ENCODE results near the gene ITPRIP.

ITPRIP gene

DNA sequence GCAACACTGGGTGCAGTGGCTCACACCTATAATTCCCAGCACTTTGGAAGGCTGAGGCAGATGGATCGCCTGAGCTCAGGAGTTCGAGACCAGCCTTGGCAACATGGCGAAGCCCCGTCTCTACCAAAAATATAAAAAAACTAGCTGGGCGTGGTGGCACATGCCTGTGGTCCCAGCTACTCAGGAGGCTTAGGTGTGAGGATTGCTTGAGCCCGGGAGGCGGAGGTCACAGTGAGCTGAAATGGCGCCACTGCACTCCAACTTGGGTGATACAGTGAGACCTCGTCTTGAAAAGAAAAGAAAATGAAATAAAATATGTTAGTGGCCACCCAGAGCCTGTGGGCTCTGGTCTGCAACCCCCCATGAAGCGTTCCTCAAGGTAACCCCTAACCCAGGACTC, 13.3 kb downstream of the ITPRIP start:
- DNase-seq = no peak

GRCh38 chr10:104324221-104324686, 14.0 kb downstream of the ITPRIP start:
- DNase-seq = no peak

DNA sequence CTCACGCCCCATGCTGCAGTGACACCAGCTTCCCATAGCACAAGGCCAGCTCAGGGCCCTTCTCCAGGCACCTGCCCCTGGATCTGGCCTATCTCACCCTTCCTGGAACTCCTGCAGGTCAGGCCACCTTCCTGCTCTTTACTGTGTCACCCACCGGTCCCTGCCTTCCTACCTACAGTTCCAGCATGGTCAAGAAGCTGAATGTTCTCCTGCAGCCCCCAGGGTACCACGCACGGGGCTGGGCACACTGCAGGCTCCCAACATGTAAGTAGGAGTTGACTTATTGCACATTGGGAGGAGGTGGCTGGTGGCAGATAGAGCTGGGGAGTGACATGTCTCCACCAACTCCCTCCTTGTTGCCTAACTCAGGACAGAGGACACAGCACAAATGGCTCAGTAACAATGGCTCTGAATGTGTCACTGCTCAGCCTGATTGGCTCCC, 14.5 kb downstream of the ITPRIP start:
- no peak for DNase-seq

- no peak for DNase-seq
Measured at GRCh38 chr10:104323085-104323484, 15.2 kb downstream of the ITPRIP start.

GRCh38 chr10:104322416-104322782, 15.9 kb downstream of the ITPRIP start:
- DNase-seq = no peak

DNA sequence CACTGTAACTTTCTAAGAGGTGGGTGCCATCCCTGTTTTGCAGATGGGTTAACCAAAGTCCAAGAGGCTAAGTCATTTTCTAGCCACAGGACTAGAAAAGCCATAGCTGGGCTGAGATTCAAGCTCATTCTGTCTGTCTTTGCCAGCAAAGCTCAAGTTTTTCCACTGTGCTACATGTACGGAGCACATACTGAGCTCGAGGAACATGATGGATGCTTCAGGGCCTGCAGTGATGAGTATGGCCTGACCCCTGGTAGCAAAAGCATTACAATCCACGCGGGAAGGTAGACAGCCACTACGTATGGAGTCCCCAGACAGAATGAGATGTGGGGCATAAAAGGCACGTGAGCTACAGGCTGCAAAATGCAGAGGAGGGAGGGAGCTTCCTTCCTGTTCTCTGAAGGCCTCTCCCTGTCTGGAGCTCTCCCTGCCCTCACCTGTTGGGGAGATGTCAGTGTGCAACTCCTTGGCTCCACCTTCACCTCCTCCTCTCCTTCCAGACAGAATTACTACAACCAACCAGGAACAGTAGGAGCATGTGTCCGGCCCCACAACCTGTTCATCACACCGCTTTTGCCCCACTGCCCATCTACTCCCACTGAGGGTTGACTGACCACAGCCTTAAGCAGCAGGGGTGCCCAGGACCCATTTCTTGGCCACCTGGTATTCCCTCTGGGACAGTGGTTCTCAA, 16.4 kb downstream of the ITPRIP start:
- DNase-seq = no peak

- DNase-seq = no peak
Measured at GRCh38 chr10:104321226-104321625, 17.0 kb downstream of the ITPRIP start.

DNA sequence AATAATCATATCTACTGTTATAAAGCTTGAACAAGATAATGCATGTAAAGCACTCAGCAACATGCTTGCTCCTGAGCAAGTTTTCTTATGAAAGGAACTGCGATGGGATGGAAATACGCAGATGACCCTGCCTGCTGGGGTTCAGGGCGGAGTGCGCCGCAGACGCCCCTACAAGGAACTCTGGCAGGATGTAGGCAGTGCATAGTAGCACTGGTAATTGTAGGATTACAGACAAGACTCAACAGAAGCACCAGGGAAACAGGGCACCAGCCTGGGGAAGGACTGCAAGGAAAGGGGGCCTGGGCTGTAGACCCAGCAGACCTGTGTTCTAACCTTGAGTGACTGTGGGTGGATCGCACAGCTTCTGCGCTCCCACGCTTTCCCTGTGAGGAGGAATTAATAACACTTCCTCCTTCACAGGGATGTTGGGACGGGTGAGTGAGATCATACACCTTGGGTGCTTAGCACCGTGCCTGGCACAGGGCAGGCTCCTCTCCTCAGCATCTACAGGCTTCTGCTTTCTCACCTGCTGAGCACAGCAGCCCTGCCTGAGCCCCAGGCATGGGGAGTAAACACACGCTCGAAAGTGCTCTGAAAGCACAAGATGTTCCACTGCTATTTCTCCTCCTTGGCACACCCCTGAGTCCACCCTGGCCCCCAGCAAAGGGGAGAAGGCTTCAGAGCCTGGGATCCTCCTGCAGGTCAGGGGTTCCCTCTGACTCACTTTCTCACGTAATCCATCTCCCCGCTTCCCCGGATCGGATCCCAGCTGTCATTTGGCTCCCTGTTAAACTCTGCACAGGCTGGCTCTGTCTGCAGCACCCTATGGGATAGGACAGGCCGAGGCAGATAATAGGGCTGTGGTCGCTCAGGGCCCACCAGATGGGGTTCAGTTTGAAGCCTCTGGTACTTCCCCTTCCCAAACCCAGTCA, 19.2 kb downstream of the ITPRIP start:
- DNase-seq = no peak

- no peak for DNase-seq
Measured at GRCh38 chr10:104318326-104318725, 19.9 kb downstream of the ITPRIP start.

- DNase-seq = no peak
Measured at GRCh38 chr10:104317726-104318299, 20.5 kb downstream of the ITPRIP start.

GRCh38 chr10:104317269-104317710, 21.0 kb downstream of the ITPRIP start:
- no peak for DNase-seq

DNA sequence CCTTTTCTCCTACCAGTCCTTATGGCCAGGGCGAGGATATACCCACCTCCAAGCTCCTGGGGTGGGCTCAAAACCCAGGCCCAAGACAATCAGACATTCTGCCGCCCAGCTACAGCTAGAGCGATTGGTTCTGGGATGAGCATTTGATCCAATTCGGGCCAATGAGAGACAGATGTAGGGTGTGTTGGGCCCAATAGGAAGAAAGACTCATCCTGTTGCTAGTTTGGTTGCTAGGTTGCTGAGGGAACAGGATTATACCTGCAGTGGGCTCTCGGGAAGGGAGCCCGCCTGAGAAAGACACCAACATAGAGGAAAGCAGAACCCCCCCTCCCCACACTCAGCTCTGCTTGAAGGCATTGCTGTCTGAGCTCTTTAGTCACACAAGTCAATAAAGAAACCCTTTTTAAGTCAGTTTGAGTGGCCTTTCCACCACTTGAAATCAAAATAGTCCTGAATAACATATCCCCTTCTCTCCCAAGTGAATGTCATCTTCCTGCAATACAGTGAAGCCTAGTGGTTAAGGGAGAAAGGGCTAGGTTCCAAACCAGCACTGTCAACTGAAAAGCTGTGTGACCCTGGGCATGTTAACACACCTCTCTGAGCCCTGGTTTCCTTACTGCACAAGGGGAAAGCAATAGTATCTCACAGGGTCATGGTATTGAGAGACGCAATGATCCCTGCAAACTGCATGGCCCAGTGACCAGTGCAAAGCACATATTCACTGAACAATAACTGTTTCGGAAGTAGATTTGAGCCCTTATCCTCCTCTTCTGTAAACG, 21.8 kb downstream of the ITPRIP start:
- DNase-seq = no peak

- DNase-seq = no peak
Measured at GRCh38 chr10:104315486-104315921, 22.8 kb downstream of the ITPRIP start.

- no peak for DNase-seq
Measured at GRCh38 chr10:104314591-104315485, 23.4 kb downstream of the ITPRIP start.

- DNase-seq = no peak
Measured at GRCh38 chr10:104311184-104311720, 27.0 kb downstream of the ITPRIP start.

DNA sequence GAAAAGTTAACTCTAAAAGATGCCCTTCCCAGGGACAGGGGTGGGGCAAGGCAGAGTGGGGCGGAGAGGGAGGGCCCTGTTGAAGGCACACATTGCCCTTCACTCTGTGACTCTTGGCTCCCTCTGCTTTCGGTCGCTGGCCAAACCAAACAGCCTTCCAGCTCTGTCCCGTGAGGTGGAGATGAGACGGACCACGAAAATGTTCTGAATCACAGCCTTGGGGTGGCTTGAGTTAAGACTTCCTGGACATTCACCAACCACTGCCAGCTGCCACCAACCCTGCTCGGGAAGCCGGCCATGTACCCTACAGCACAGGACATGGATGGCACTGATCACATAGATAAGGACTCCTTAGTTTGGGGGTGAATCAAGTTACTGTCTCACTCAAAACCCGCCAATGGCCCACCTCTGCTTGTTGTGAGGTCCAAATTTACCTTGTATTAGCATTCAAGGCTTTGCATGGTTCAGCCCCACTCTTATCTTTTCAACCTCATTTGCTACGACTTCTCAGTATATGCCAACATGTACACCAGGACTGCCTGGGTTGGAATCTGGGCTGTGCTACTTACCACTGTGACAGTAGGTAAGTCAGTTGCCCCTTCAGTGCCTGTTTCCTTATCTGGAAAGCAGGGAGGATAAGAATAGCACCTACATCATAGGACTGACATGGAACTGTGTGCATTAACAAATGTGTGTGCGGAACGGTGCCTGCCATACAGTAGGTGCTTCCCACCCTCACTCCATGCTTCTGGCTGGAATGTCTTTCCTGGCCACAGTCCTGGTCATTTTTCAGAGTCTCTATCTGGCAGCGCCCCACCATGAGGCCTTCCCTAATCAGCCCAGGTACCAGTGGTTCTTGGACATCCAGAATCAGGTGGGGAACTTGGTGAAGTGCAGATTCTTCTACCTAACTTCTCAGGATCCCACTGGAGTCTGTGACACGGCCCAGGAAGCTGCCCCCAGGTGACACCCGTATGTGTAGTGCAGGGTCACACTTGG, 28.0 kb downstream of the ITPRIP start:
- peak; percentile 36 for DNase-seq

DNA sequence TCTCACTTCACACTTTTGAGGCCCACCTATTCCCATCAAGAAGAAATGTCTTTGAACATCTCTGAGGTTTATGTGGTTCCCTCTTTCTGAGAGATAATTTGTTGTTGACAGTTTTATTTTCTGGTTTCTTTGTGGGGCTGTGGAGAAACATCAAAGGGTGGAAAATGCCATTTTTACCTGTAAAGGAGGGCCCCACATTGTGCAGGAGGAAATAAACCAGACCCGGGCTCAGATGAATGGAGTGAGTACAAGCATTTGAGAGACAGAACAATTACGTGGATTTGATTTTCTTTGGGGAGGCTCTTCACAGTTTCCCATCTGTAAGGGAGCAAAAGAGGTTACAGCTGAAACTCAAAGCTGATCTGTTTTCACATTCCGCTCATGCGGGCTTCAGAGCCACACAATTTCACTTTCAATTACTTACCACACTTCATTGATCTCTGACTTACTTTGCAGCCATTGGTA, 29.8 kb downstream of the ITPRIP start:
- DNase-seq = no peak

- no peak for DNase-seq
Measured at GRCh38 chr10:104307576-104308438, 30.5 kb downstream of the ITPRIP start.

DNA sequence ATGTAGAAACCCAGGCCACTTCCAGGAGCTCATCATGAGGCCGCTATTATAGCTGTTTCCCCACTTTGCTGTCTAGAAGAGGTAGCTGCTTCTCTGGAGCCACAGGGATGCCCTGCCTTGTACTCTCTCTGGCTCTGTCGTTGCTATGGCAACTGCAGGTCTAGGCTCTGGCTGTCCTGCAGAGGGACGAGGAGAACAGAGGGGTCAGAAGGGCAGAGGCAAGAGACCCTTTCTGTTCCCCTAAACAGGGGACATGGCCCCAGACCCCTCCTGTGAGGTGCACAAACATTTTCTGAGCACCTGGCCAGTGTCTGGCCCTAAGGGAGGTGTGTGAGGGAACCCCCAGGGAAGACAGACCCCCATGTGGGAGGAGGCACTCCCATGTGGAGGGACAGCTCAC, 31.4 kb downstream of the ITPRIP start:
- no peak for DNase-seq

All from hematopoietic multipotent progenitor cell treated with erythropoietin and hydrocortisone succinate and interleukin-3 and kit ligand, for 8 days (in vitro differentiated cells).